Measurements from ENCODE around the gene NFIA.
A peak's percentile ranks its signal among the peaks of the same experiment; 100 is the strongest.
"Not testable (repeated sequence)": the region's sequence is repeated elsewhere in the genome, so short reads cannot be mapped to it uniquely, and the experiment has no call there.

The NFIA gene

GRCh38 chr1:61453111-61453961 lies 371.0 kb downstream of the NFIA start:
- peak; percentile 29 to 46 for DNase-seq (ENCODE audit: low read depth in 2 of 2)

- no peak for DNase-seq (ENCODE audit: low read depth in 2 of 2)
Measured at GRCh38 chr1:61455400-61455799, 373.0 kb downstream of the NFIA start.

DNA sequence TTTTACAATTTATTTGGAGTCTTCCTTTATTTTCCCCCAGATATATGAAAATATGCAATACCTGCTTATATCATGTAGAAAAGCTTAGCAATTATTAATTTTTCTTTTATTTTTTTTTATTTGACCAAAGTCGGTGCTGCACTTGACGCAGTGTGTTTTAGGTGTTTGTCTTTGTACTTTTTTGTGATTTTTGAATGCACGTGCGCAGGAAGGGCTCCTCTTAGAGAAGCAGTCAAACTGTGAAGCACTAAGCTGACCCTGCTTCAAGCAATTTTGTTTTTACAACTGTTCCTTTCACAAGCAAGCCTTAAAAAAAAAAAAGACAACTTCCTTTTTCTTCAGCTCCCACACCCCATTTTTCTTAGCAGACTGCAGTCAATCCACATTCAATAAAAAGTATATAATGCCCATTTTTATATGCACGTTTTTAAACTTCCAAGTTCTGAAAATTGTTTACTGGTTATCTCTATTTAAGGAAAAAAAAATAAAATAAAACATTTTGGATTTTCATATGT lies 375.2 kb downstream of the NFIA start:
- no peak for DNase-seq (ENCODE audit: low read depth in 2 of 2)

GRCh38 chr1:61459345-61459744 lies 377.0 kb downstream of the NFIA start:
- no peak for DNase-seq (ENCODE audit: low read depth in 2 of 2)

GRCh38 chr1:61460191-61460590 lies 377.8 kb downstream of the NFIA start:
- DNase-seq (ENCODE audit: low read depth in 2 of 2) = no peak

- no peak for DNase-seq (ENCODE audit: low read depth in 2 of 2)
Measured at GRCh38 chr1:61461406-61462384, 379.3 kb downstream of the NFIA start.

DNA sequence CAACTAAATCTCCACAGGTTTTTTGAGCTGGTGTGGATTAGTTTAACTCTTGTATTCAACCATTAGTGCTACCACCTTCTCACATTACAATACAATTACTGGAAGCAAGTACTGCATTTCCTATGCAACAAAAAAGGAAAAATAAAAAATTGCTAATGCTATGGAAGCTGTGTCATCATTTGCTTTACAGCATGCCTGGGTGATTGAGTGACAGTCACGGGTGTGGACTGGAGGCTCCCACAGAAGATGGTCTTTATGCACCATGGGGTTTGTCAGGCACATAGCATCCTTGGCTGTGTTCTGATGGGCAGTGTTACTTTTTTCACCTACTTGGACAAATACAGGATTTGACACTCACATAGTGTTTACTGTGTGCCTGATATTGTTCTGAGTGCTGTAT lies 380.3 kb downstream of the NFIA start:
- no peak for DNase-seq (ENCODE audit: low read depth in 2 of 2)

- no peak for DNase-seq (ENCODE audit: low read depth in 2 of 2)
Measured at GRCh38 chr1:61463220-61463619, 380.9 kb downstream of the NFIA start.

DNA sequence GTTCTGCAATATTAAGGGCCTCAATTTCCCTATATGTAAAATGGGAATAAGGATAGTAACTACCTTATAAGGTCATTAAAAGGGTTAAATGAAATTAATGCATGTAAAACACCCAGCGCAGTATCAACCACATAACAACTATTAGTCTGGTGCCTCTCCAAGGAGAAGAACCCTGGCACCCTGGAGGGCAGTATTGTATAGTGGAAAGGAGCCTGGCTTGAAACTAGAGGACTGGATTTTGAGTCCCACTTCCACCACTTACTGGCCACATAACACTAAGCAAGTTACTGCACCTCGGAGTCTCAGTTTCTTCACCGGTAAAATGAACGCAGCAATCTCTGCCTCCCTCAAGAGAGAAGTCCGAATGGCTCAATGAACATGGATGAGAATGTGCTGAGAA lies 385.5 kb downstream of the NFIA start:
- DNase-seq (ENCODE audit: low read depth in 2 of 2) = not testable (repeated sequence)

GRCh38 chr1:61469365-61469764 lies 387.0 kb downstream of the NFIA start:
- no peak for DNase-seq (ENCODE audit: low read depth in 2 of 2)

GRCh38 chr1:61472876-61473275 lies 390.5 kb downstream of the NFIA start:
- DNase-seq (ENCODE audit: low read depth in 2 of 2) = no peak

DNA sequence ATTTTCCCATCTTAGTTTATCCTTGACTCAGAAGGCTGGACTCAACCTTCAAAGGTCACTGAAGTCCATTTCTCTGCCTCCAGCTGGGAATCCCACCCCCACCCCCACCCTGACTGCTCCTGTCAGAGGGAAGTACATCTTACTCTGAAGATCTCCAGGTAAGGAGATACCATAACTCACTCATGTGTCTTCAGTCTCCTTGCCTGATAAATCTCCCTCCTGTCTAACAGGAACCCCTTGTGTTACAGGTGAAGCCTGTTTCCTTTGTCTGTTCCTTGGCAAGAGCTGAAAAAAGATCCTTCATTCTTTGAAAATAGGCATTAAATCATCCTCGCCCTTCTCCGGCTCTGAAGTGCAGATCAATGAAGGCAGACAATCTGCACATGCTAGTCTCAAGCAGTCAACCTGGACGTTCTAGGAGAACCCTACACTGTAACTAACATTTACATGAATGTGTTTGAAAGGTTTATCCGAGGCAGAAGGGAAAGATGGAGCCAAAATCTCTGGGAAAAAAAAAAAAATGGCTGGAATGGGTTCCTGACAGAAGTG lies 392.0 kb downstream of the NFIA start:
- no peak for DNase-seq (ENCODE audit: low read depth in 2 of 2)

- no peak for DNase-seq (ENCODE audit: low read depth in 2 of 2)
Measured at GRCh38 chr1:61474963-61475362, 392.6 kb downstream of the NFIA start.

DNA sequence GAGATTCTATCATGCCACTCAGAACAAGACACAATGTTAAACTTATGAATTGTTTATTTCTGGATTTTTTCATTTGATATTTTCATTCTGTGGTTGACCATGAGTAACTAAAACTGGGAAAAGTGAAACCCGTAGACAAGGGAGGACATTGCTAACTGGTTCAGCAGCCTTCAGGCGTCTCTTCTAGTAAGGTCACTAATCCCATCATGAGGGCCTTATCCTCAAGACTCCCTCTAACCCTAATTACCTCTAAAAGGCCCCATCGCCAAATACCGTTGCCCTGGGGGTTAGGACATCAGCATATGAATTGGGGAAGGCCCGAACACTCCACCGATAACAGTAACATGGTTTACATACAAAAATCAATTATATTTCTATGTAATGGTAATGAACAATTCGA lies 394.9 kb downstream of the NFIA start:
- no peak for DNase-seq (ENCODE audit: low read depth in 2 of 2)

GRCh38 chr1:61480273-61480935 lies 398.0 kb downstream of the NFIA start:
- DNase-seq (ENCODE audit: low read depth in 2 of 2) = no peak

DNA sequence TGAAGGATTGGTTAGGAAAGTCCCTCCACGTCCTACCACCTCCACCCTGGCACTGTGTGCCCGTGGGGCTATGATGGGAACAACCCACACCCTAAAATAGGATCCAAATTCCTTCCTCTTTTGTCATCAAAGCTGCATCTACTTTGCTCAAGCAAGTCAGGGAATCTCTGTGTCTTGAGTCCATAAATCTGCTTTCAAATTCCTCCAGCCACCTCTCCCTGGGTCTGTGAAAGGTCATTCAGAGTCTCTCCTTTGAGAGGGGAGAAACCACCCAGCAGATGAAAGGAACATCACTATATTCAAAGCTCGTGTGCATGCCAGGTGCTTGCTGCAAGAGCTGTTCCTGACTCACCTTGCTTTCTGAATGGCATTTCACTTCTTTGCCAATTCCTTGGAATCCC lies 399.0 kb downstream of the NFIA start:
- DNase-seq (ENCODE audit: low read depth in 2 of 2) = no peak

DNA sequence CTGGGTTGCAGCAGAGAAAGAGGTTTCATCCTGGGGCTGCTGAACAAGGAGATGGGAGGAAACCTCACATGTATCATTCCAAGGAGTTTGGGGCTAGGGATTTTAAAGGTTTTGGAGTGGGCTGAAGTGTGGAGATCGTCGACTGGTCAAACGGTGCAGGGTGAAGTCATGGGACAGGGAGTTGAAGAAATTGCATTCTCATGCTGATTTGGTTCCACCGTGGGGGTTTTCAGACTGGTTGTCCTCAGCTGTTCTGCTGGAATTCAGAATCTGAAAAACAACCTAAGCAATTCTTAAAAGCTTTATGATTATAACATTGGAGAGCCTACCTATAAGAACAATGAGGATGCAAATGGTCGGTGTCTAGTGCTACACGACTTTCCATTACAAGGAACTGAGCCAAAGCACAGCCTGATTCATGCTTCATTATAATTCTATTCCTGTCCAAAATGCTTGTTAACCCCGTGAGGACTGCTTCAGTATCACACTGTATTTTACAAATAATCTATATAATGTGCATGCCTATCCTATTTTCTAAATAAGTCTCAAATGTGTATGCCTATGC lies 399.9 kb downstream of the NFIA start:
- DNase-seq (ENCODE audit: low read depth in 2 of 2) = no peak

- no peak for DNase-seq (ENCODE audit: low read depth in 2 of 2)
Measured at GRCh38 chr1:61486783-61487536, 404.6 kb downstream of the NFIA start.

DNA sequence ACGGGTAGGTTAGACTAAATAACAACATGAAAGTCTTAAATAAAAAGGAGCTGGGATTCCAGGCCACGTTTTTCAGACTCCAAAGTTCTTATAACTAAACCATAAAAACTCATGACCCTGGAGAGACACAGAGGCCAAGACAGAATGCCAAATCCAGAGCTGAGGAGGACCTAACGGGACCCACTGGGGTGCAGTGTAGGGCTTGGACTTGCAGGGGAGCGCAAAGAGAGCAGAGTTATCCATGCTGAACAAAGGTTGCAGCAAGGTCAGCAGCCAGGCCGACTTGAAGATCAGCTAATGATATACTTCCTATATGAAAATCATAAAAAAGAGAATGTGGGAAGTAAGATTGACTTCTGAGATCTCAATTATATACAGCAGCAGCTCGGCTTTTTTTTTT lies 405.4 kb downstream of the NFIA start:
- DNase-seq (ENCODE audit: low read depth in 2 of 2) = no peak

DNA sequence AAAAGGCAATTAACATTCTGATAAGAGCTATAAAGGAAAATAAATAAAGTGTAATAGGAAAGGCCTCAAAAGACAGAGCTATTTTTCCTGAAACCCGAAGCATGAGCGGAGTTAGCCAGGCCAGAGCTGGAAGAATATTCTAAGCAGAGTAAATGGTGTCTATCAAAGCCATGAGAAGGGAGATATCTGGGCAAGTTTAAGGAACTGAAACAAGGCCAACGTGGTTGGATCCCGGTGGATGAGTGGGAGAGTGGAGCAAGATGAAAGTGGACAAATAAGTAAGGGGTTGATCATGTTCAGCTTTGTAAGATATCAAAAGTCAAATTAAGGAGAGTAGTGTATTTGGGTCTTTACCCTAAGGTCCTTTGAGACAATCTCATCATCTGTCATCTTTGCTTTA lies 408.6 kb downstream of the NFIA start:
- no peak for DNase-seq (ENCODE audit: low read depth in 2 of 2)

- DNase-seq (ENCODE audit: low read depth in 2 of 2) = no peak
Measured at GRCh38 chr1:61491497-61491896, 409.1 kb downstream of the NFIA start.

Data from stimulated activated CD8-positive, alpha-beta memory T cell treated with anti-CD3 and anti-CD28 coated beads, Interleukin-15, amount 100 ng/mL, for 4 hours (primary cell).